Measurements from ENCODE around the gene RUFY3.

RUFY3 gene

GRCh38 chr4:70674191-70674590, 47.6 kb upstream of the RUFY3 start:
- Histone ChIP-seq H3K36me3 (ENCODE audit: control insufficient read depth in 2 of 2, insufficient read depth in 1 of 2, low read length in 2 of 2) (no peaks in the 10 kb centered on the region), H3K9me3 (ENCODE audit: control insufficient read depth, insufficient read depth, low read depth, low read length) (no peaks in the 10 kb centered on the region), H3K4me1 (ENCODE audit: control insufficient read depth, insufficient read depth, low read length) (no peaks in the 10 kb centered on the region), H3K4me3 (ENCODE audit: low read depth, low read length) (no peak overlapping the region), H3K27ac (ENCODE audit: extremely low read depth, low read depth, low read length) (no peak overlapping the region)
- ChIA-PET CTCF (no interaction called here), POLR2A (no interaction called here)
- TF ChIP-seq SP7 (tag by site-specific recombination; IDR thresholded peaks at IDR 0.05), result no peak
- TF ChIP-seq ZNF701 (tag by site-specific recombination; IDR thresholded peaks at IDR 0.05), result no peak

GRCh38 chr4:70674731-70675130, 47.0 kb upstream of the RUFY3 start:
- ChIA-PET CTCF (no interaction called here), POLR2A (no interaction called here)
- Histone ChIP-seq H3K4me3 (ENCODE audit: low read depth, low read length) (no peak overlapping the region), H3K27ac (ENCODE audit: extremely low read depth, low read depth, low read length) (no peak overlapping the region), H3K4me1 (ENCODE audit: control insufficient read depth, insufficient read depth, low read length) (no peaks in the 10 kb centered on the region), H3K9me3 (ENCODE audit: control insufficient read depth, insufficient read depth, low read depth, low read length) (no peaks in the 10 kb centered on the region), H3K36me3 (ENCODE audit: control insufficient read depth in 2 of 2, insufficient read depth in 1 of 2, low read length in 2 of 2) (no peaks in the 10 kb centered on the region)
- peak; percentile 43; the same call in 1 of the 2 replicates for TF ChIP-seq ZNF692 (tag by site-specific recombination; IDR thresholded peaks at IDR 0.05)
- TF ChIP-seq ZNF341 (tag by site-specific recombination; IDR thresholded peaks at IDR 0.05; ENCODE audit: low read depth), result no peak

- H3K36me3 ChIP-seq (ENCODE audit: control insufficient read depth in 2 of 2, insufficient read depth in 1 of 2, low read length in 2 of 2), result no peaks in the 10 kb centered on the region
- ChIA-PET CTCF (no interaction called here), POLR2A (interaction anchor here (0.6 kb wide), 1 partner anchor 600 kb away, joined by 3 read pairs; no protein-coding TSS in a partner anchor)
- H3K9me3 ChIP-seq (ENCODE audit: control insufficient read depth, insufficient read depth, low read depth, low read length), result no peaks in the 10 kb centered on the region
- TF ChIP-seq SP2 (tag by site-specific recombination; IDR thresholded peaks at IDR 0.05), result no peak
- no peak overlapping the region for H3K27ac ChIP-seq (ENCODE audit: extremely low read depth, low read depth, low read length)
- no peak overlapping the region for H3K4me3 ChIP-seq (ENCODE audit: low read depth, low read length)
- no peaks in the 10 kb centered on the region for H3K4me1 ChIP-seq (ENCODE audit: control insufficient read depth, insufficient read depth, low read length)
Measured at GRCh38 chr4:70676554-70677090, 45.1 kb upstream of the RUFY3 start.

GRCh38 chr4:70678383-70678999, 43.3 kb upstream of the RUFY3 start:
- Histone ChIP-seq H3K27ac (ENCODE audit: extremely low read depth, low read depth, low read length) (no peak overlapping the region), H3K9me3 (ENCODE audit: control insufficient read depth, insufficient read depth, low read depth, low read length) (no peaks in the 10 kb centered on the region), H3K4me1 (ENCODE audit: control insufficient read depth, insufficient read depth, low read length) (no peaks in the 10 kb centered on the region), H3K36me3 (ENCODE audit: control insufficient read depth in 2 of 2, insufficient read depth in 1 of 2, low read length in 2 of 2) (no peaks in the 10 kb centered on the region), H3K4me3 (ENCODE audit: low read depth, low read length) (no peak overlapping the region)
- ChIA-PET POLR2A (no interaction called here), CTCF (interaction anchor here (2.0 kb wide), 1 partner anchor 9 kb away, joined by 9 read pairs; no protein-coding TSS in a partner anchor)
- no peak for TF ChIP-seq ZNF639 (tag by site-specific recombination; IDR thresholded peaks at IDR 0.05)
- TF ChIP-seq KLF16 (tag by site-specific recombination; IDR thresholded peaks at IDR 0.05), result no peak

GRCh38 chr4:70680934-70681333, 40.8 kb upstream of the RUFY3 start:
- Histone ChIP-seq H3K4me1 (ENCODE audit: control insufficient read depth, insufficient read depth, low read length) (no peaks in the 10 kb centered on the region), H3K9me3 (ENCODE audit: control insufficient read depth, insufficient read depth, low read depth, low read length) (no peaks in the 10 kb centered on the region), H3K36me3 (ENCODE audit: control insufficient read depth in 2 of 2, insufficient read depth in 1 of 2, low read length in 2 of 2) (no peaks in the 10 kb centered on the region), H3K4me3 (ENCODE audit: low read depth, low read length) (no peak overlapping the region), H3K27ac (ENCODE audit: extremely low read depth, low read depth, low read length) (no peak overlapping the region)
- POLR2A ChIA-PET, result no interaction called here
- CTCF ChIA-PET, result no interaction called here
- no peak for TF ChIP-seq ZNF426 (tag by site-specific recombination; IDR thresholded peaks at IDR 0.05)
- no peak for TF ChIP-seq ZNF580 (tag by site-specific recombination; IDR thresholded peaks at IDR 0.05)
- no peak for TF ChIP-seq SP3 (tag by site-specific recombination; IDR thresholded peaks at IDR 0.05)
